Measurements from ENCODE around the gene NCAPD3.

The NCAPD3 gene

DNA sequence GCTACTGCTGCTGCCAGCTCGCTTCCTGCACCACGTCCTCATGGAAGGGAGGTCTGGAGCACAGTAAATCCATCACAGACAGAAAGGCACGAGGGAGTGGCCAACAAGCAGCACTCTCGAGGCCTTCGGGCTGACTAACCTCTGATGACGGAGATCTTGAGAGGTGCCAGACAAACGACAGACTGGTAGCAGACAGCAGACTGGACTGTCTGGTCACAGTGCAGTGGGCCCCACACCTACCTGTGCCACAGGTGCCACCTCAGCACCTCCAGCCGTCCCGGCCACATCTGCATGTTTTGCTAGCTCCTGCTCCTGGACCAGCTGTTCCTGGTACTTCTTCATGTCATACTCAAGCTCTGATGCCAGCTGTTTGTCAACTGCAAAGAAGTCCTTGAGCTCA is 64.1 kb downstream of the NCAPD3 start:
- DNase-seq (ENCODE audit: low spot score), result no peak

DNA sequence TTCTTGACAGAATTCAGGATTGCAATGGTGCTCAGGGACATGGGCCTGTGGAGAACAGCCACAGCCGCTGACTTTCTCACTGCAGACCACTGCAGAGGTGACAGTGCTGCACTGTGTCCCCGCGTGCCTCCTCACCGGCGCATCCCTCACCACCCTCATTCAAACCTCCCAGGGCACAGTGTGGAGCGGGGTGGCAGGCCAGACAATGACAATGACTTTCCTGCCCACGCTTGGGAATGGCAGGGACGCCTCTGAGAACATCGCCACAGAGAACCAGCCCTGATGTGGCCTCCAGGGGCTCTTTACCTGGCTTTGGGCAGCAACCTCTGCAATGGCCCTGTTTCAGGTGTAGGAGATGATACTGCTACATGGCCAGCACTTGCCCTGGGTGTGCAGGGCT is 65.7 kb downstream of the NCAPD3 start:
- no peak for DNase-seq (ENCODE audit: low spot score)

DNA sequence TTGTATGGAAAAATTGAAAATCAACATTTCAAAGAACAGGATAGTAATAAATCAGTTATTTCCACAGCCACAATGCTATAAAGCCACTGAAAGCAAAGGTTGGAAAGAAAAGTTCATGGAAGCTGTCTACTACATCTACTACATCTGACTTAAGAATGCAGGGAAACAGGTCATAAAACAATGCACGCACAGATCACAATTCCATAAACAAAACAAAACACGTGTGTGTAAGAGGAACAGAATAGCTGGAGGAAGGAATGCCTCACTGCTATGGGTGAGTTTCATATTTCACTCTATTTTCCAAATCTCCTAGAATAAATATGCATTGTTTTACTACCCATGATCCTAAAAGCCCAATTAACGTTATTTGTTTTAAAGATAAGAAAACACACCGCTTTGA is 66.3 kb downstream of the NCAPD3 start:
- no peak for DNase-seq (ENCODE audit: low spot score)

DNA sequence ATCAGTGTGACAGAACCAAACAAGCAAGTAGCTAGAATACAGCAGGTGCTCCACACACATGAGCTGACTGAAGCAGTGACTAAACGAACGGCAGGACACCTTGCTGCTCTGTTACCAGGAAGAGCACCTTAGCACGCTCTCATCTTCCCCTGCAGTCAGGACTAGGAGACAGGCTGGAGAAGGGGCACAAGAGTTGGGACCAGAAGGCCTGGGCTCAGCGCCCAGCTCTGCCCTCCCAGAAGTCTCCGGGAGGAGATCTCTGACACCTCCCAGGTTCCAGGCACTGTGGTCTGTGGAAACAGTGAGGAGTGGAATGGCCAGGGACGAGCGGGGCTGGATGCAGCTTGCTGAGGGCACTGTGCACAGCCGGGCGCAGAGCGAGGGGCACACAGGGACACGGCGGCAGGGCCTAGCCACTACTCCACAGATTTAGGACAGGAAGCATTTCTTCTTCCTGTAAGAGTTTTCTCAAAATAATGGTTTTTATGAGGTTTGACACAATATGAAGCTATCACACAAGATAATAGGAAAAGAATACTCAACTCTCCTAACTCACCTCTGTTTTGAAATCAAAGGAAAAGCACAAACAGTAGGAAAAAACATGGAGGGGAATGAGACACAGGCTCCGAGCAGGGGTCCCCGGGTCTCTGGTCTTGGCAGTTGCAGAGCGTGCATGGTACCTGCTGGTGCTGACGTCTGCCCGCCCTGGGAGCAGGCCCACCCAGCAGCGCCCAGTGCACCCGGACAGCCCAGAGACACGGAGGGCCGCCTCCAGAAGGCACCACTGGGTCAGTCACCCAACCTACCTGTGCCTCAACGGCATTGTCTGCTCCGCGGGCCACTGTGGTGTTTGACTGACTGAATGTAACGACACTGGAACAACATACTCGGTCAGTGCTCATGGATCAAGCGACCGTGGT is 67.6 kb downstream of the NCAPD3 start:
- no peak for DNase-seq (ENCODE audit: low spot score)

DNA sequence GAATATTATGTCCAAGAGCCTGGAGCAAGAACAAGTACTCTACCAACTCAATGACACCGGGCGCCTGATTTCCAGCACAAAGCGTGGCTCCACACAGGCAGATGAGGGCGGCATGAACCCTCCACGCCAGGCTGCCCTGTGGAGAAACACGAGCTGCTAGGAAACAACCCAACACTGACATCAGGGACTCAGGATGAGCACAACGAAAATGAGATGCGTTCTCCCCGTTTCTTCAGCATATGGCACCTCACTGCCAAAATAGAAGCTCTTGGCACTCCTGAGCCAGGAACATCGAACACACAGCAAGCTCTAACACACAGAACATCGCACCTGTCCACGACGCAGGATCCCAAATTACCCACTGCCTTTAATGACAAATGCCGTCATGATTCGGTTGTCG is 68.3 kb downstream of the NCAPD3 start:
- DNase-seq (ENCODE audit: low spot score), result no peak

DNA sequence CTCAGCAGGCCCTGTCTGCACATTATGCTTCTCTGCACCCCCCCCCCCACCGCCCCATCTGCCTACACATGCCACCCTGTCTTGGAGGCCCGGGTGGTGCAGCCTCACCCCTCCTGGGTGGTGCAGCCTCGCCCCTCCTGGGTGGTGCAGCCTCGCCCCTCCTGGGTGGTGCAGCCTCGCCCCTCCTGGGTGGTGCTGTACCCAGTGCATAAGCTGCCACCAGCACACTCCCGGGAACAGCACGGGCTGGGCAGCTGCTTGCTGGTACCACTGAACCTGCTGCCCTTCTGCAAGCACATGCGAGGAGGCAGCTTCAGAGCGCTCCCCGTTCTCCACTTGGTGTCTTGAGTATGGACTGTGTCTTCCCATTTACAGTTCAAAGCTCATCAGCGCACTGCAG is 69.3 kb downstream of the NCAPD3 start:
- no peak for DNase-seq (ENCODE audit: low spot score)

DNA sequence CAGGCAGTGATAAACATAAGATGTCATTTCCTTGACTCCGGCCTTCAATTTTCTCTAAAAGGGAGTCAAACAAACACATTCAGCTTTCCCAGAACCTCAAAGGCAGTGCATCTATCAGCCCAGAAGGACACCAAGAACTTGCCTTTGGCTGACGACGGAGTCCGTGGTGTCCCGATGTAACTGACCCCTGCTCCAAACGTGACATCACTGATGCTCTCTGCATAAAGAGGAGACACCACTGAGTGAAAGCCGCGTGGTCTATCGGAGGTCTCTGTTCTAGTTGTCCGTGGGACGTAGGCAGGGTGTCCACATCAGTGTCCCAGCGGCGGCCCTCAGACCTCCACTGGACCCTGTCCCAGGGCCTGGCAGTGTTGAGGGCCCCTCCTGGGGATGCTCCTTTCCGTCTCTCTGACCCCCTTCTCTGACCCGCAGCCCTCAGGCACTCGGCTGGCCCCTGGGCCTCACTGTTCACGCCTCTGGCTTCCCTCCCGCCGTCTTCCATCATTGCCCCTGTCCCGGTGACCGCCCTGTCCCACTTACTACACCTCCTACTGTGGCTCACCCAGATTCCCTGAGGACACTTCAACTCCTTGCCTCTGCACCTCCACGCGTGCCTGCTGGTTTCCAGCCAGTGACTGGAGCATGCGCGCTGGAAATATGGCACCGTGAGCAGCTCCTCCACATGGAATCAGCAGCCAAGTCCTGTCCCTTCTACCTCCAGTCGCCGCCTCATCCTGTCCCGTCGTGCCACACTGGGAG is 70.4 kb downstream of the NCAPD3 start:
- no peak for DNase-seq (ENCODE audit: low spot score)

DNA sequence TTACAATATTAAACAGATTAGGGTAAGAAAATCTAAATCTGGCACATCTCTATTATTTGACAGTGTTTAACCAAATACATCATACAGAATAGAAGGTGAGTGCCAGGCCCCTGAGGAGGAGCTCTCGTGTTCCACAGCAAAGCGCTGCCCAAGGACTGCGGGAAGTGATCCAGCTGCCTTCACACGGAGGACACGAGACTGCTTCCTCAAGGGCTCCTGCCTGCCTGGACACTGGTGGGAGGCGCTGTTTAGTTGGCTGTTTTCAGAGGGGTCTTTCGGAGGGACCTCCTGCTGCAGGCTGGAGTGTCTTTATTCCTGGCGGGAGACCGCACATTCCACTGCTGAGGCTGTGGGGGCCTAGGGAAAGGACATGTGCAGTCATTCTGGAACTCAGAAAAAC is 71.1 kb downstream of the NCAPD3 start:
- DNase-seq (ENCODE audit: low spot score), result no peak

DNA sequence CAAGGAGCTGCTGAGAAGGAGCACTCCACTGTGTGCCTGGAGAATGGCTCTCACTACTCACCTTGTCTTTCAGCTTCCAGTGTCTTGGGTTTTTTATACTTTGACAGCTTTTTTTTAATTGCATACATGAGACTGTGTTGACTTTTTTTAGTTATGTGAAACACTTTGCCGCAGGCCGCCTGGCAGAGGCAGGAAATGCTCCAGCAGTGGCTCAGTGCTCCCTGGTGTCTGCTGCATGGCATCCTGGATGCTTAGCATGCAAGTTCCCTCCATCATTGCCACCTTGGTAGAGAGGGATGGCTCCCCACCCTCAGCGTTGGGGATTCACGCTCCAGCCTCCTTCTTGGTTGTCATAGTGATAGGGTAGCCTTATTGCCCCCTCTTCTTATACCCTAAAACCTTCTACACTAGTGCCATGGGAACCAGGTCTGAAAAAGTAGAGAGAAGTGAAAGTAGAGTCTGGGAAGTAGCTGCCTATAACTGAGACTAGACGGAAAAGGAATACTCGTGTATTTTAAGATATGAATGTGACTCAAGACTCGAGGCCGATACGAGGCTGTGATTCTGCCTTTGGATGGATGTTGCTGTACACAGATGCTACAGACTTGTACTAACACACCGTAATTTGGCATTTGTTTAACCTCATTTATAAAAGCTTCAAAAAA is 72.6 kb downstream of the NCAPD3 start:
- no peak for DNase-seq (ENCODE audit: low spot score)

DNA sequence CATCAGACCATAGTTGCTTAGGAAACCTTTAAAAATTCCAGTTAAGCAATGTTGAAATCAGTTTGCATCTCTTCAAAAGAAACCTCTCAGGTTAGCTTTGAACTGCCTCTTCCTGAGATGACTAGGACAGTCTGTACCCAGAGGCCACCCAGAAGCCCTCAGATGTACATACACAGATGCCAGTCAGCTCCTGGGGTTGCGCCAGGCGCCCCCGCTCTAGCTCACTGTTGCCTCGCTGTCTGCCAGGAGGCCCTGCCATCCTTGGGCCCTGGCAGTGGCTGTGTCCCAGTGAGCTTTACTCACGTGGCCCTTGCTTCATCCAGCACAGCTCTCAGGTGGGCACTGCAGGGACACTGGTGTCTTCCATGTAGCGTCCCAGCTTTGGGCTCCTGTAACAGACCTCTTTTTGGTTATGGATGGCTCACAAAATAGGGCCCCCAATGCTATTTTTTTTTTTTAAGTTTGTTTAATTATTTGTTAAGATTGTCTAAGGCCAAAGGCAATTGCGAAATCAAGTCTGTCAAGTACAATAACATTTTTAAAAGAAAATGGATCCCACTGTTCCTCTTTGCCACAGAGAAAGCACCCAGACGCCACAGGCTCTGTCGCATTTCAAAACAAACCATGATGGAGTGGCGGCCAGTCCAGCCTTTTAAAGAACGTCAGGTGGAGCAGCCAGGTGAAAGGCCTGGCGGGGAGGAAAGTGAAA is 73.4 kb downstream of the NCAPD3 start:
- no peak for DNase-seq (ENCODE audit: low spot score)

DNA sequence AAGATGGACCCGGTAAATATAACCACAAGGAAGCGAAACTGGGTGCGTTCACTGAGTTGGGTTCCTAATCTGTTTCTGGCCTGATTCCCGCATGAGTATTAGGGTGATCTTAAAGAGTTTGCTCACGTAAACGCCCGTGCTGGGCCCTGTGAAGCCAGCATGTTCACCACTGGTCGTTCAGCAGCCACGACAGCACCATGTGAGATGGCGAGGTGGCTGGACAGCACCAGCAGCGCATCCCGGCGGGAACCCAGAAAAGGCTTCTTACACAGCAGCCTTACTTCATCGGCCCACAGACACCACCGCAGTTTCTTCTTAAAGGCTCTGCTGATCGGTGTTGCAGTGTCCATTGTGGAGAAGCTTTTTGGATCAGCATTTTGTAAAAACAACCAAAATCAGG is 74.4 kb downstream of the NCAPD3 start:
- no peak for DNase-seq (ENCODE audit: low spot score)

DNA sequence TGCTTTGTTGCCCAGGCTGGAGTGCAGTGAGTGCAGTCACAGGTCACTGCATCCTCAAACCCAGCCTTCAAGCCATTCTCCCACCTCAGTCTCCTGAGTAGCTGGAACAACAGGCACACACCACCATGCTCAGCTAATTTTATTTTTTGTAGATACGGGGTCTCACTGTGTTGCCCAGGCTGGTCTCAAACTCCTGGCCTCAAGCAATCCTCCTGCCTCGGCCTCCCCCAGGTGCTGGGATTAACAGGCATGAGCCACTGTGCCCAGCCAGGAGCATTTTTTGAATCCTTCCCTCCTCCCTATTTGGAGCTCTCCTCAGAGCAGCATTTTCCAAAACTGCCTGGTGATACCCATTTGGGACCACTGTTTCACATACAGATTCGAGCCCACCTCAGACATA is 77.2 kb downstream of the NCAPD3 start:
- no peak for DNase-seq (ENCODE audit: low spot score)

DNA sequence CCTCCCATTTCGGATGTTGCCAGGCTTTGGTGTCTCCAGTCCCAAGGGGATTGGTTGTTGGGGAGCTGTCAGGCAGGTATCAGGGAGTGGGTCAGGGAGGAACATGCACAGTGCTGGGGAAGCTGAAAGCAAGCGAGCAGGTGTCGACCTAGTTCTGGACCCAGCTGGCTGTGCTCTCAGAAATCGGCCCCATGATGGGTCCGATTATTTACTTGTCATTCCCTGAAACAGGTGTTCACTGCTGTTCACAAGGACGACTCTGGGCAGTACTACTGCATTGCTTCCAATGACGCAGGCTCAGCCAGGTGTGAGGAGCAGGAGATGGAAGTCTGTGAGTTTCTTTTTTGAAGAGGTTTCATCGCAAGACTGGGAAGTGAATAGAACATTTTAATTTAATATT is 78.1 kb downstream of the NCAPD3 start:
- DNase-seq (ENCODE audit: low spot score), result no peak

DNA sequence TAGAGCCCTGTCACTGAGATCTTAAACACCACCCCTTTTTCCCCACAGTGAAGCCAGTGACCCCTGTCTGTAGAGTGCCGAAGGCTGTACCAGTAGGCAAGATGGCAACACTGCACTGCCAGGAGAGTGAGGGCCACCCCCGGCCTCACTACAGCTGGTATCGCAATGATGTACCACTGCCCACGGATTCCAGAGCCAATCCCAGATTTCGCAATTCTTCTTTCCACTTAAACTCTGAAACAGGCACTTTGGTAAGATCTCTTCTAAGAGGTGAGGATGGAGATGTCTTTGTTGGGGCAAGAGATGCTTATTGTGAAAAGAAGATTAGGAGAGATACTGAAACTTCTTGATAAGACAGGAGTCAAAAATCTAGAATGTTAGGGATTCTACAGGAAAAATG is 79.0 kb downstream of the NCAPD3 start:
- no peak for DNase-seq (ENCODE audit: low spot score)

DNA sequence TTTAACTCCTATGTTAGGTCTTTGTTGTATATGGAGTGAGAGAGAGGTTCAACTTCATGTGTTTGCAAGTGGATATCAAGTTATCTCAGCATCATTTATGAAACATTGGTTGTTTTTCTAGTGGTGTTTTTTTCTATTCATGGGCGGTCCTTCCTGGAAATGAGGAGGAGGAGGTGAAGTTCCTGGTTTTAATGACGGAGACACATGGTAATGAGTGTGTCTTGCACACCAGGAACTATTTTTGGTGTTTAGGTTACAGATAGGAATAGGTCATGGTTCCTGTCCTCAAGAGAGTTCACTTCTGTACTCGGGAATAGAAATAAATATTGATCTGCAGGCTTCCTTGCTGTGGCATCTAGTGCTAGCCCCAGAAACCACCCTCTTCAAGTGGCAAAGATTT is 80.0 kb downstream of the NCAPD3 start:
- no peak for DNase-seq (ENCODE audit: low spot score)

DNA sequence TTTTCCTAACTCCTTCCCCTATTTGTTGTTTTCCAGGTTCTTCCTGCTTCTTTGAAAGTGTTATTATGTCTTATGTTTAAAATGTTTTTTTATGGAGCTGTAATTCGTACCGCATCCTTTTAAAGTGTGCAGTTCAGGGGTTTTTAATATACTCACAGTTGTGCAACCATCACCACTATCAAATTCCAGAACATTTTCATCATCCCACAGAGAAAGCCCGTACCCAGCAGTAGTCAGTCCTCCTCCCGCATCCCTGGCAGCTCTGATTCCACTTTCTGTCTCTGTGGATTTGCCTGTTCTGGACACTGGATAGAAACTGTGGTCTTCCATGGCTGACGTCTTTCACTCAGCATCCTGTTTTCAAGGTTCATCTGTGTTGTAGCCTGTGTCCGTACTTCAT is 81.2 kb downstream of the NCAPD3 start:
- DNase-seq (ENCODE audit: low spot score), result no peak

DNA sequence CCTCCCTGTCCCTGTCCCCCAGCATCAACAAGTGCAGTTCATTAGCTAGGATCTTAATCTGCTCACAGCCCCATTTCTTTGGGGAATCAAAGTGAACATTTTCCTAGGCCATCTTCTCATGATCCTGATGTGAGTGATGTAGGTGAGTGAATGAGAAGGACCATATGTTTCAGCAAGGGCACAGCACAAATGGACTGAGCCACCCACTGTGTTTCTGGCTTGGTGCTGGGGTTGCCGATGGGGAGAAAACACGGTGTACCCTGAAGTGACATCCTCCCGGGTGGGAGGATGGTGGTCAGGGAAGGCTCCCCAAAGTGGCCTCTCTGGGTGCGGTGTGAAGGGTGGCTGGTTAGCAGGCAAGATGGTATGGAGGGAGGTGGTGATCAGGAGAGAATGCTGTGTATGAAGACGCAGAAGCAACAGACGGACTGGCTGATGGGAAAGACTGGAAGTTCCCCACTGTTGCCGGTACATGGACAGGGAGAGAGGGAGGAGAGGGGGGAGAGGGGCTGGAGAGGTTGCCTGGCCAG is 82.7 kb downstream of the NCAPD3 start:
- DNase-seq (ENCODE audit: low spot score), result no peak

DNA sequence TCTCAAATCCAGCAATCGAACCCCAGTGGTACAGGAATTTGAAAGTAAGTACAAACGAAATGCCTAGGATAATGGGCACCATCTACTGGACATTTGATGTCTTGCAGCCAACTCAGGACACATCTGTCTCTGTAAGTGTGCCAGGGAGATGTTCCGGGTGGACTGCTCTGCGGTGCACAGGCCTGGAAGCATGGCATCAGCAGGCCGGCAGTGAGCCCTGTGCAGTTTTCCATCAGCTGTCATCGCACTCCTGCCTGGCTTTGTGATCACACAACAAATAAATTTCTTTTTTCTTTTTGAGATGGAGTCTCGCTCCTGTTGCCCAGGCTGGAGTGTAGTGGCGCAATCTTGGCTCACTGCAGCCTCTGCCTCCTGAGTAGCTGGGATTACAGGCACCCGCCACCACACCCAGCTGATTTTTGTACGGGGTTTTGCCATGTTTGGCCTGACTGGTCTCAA is 83.9 kb downstream of the NCAPD3 start:
- peak; percentile 78 for DNase-seq (ENCODE audit: low spot score)

DNA sequence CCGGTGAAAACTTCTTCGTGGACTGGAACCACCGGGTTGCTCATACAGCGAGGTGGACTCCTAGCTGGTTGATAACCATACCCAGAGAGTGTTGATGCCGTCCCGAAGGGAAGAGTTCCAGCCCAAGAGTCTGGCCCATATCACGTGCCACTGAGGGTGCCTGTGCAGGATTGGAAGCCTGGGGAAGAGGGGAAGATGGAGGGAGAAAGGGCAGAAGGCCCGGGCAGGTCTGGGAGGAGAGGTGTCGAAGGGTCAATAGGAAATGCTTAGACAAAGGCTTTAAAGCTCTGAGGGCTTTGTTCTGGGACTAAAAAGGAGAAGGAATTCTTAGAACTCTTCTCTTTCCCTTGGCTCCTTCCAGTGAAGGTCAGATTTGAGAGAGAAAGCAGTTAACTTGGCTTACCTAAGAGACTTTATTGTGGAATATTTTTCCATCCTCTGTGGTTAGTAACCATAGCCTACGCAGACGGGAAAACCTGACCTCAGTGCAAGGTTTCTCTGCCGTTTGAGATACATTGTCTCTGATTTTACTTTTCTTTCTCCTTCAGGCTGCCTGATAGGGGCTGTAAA is 84.4 kb downstream of the NCAPD3 start:
- DNase-seq (ENCODE audit: low spot score), result no peak

DNA sequence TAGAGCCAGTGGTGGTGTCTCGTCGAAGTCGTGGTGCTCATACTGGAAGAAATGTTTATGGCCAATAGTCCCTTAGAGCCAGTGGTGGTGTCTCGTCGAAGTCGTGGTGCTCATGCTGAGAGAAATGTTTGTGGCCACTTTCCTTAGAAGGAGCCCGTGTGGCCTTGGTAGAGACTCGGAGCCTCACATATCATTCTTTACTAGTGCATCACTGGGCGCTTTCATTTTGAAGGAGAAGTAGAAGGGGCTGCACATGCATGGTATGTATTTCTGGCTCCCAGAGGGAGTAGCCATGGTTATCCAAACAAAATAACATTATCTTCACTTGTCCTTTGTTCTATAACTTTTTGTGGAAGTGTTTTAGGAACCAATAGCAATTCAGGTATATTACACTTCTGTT is 85.4 kb downstream of the NCAPD3 start:
- no peak for DNase-seq (ENCODE audit: low spot score)

DNA sequence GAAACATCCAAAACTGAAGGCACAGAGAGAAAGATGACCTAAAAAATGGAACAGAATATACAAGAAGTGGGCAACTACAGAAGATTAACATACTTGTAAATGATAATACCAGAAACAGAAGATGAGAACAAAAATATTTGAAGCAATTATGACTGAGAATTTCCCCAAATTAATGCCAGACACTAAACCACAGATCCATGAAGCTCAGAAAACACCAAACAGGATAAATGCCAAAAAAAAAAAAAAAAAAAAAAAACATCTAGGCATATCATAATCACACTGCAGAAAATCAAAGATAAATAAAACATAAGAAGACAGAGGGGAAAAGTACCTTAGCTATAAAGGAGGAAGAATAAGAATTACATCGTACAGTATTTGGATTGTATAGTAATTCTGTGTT is 89.6 kb downstream of the NCAPD3 start:
- no peak for DNase-seq (ENCODE audit: low spot score)

DNA sequence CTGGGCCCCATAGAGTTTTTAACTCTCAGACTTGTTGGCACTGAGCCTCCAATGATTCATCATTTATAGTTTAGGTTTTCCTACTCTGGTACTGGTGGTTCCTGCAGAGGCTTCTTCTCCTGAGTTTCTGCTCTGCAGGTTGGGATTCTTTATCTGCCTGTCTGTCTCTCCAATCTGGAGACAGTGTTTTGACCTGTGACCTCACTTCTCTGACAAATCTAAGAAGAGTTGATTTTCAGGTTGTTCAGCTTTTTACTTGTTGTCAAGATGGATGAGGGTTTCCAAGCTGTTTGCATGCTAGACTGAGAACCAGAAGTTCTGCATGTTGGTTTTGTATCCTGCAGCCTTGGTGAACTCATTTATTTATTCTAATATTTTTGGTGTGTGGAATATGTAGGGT is 91.0 kb downstream of the NCAPD3 start:
- DNase-seq (ENCODE audit: low spot score), result no peak
